HG02642 (cell line): ENCODE results near the gene TRIP13.
"Not testable (repeated sequence)": the region's sequence is repeated elsewhere in the genome, so short reads cannot be mapped to it uniquely, and the experiment has no call there.

Experiments used
- ATAC-seq: cut with Tn5 transposase; IDR thresholded peaks from one replicate; pipeline ENCODE4 v1.9.1; 2021; ENCODE audit warnings: mild to moderate bottlenecking; ENCODE audit not compliant: unreplicated experiment, poor library complexity

Gene TRIP13

DNA sequence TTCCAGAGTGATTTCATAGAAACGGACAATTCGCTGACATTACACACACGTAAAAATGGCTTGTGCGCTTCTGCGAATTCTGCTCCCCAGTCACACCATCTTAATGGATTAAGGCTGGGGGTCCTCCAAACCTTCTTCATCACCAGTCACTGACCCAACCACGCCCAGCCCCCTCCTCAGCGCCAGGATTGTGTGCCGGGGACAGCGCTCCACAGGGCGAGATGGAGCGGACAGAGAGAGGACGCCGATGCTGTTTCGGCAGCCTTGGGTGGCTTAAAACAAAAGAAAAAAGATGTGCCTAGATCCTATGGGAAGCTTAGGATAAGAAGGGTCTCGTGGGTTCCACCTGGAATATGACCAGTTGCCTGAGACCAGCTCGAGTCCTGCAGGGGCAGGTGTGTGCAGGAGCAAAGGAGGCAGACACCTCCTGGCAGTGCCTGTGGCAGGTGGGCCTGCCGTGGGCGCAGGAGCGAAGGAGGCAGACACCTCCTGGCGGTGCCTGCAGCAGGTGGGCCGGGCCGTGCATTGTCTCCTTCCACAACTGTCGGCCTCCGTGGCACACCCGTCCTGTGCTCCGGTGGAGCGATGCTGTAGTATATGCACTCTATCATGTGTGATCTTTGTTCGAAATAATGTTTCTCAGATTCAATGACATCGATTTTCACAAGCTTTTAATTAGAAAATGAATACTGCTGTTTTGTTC is 20.9 kb upstream of the TRIP13 start:
- ATAC-seq = no peak

DNA sequence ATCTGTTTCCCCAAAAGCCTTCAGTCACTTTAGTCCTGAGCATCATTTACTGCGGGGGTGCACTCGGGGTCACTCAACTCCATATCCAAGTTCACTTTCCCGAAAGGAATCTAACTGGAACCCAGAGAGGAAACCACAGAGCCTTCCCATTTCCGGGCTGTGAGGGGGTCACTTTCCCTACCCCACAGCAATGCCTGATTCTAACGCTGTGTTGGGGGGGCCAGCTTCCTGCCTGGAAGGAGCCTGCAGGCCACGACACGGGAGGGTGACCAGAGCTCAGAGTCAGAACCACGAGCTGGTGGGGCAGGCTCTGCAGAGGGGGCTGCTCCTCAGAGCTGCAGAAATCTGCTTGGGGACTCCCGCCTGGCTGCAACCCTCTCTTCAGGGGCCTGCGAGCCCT is 20.4 kb upstream of the TRIP13 start:
- ATAC-seq = no peak

DNA sequence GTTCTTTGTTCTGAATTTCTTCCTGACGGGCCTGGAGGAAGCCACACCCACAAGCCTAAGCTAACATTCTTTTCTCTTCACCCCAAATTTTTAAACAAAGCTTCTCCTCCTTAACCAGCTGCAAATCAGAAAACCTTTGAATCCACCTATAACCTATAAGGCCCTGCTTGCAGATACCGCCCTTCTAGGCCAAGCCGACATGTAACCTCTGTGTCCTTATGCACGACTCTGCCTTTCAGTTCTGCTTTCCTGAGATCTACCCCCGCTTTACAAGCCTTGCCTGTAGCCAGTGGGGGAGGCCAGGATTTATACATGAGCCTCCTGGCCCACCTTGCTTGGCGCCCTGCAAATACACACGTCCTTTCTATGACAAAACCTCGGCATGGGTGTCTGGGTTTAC is 19.4 kb upstream of the TRIP13 start:
- no peak for ATAC-seq

DNA sequence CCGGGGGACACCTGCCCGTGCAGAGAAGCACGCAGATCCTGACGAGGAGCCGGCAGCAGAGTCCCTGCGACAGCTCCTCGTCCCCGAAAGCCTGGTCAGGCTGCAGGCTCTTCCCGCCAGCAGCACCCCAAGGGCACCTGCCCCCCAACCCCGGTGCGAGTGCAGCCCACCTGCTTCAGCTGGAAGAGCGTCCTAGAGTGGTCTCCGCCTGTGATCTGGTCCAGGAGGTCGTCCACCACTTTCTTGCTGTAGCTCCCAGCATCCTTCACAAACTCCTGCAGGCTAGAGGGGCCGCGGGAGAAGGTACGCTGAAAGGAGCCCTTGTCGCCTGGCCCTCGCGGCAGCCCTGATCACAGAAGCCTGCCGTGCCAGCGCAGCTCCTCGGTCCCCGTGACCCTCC is 16.8 kb upstream of the TRIP13 start:
- ATAC-seq = no peak

DNA sequence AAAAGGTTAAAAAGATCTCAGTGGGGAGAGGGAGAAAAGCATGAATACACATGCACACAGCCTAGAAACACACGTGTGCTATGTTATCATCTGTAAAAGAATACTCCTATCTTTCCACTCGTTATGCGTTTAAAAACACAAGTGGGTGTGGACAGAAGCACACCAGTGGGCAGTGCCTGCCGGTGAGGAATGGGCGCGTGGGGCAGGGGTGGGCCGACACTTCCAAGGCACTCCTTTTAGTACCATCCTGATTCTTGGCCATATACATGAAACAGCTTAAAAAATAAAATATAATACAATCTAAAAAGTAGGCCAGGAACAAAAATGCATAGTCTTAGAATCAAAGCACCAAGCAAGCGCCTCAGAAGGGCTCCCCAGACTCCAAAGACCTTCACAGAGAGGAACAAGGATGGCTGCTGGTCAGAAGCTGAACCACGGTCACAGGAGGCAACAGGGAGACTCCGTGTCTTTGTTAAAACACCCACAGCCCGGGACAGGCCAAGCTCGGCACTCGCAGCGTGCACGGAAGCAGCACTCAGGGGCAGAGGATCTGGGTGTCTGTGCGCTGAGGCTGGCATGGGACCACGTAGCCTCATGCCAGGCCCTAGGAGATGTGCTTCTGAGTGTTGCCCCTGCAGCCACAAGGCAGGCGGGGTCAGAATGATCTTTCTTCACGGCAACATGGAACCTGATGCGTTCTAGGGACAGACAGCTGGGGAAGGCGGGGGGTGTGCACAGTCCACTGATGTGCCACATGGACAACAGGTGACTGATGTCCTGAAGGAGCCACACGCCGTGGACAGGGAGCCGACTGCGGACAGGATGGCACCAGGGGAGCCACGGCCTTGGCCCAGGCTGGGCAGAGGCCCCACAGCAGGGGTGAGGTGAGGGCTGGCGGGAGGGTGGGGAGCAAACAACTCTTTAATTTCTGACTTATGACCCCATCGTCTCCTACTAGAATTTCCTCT is 16.0 kb upstream of the TRIP13 start:
- no peak for ATAC-seq

DNA sequence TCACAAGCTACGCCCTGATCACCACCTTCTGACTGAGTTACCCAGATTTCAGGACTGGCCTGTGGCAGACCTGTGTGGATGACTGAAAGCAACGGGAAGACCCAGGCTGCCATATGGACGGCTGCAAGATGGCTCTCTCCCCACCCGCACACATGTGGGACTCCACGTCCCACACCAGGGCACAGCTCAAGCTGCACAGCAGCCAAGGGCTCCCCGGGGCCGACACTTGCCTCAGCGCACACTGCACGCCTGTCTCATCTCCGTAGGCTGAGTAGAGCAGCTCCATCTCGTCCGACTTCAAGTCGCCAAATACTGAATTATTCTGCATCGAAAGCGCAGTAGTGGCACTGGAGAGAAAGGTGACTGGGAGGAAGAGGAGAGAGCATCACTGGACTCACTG is 14.6 kb upstream of the TRIP13 start:
- ATAC-seq = no peak

DNA sequence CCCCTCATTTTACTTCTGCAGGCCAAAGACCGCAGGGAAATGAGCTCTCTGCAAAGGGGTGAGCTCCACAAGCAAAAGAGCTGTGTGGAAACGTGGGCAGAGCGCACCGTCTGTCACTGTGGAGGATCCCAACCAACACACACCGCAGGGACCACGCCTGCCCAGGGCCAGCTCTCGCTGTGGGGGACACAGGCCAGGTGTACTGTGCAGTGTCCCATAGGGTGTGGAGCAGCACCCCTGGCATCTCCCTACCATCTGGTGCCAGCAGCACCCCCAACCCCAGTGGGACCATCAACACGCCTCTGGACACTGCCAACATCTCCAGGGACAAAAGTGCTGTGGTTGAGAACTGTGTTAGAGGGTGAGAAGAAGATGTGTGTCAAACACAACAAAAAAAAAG is 14.0 kb upstream of the TRIP13 start:
- ATAC-seq = not testable (repeated sequence)

DNA sequence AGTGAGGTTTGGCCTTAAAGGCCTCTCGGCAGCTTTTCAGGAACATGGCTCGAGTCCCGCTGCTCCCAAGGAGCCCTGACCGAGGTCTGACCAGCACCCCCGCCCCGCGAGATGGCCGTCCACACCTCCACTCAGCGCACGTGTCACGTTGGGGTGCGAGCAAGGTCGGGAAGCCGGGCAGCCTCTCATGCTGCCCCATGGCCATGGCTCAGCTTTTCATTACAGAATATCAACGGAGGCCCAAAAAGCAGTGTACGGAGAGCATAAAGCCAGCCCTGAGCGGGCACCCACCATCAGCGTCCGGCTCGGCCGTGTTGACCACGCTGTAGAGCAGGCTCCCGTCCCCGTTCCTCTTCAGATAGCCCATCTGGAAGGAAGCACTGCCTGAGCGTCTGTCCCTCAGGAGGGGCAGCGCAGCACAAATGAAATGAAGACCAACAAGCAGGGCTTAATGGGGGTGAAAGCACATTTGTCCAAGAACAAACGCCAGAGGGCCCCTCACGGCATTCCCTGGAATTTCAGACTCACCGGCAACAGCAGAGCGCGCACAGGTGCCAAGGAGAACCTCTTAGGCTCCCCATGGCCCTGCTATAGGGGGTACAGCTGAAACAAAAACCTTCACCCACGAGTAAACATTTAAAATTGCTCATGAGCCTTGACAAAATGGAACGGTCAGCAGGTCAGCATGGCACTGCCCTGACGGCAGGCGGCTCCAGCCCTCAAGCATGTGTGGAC is 11.7 kb upstream of the TRIP13 start:
- no peak for ATAC-seq

DNA sequence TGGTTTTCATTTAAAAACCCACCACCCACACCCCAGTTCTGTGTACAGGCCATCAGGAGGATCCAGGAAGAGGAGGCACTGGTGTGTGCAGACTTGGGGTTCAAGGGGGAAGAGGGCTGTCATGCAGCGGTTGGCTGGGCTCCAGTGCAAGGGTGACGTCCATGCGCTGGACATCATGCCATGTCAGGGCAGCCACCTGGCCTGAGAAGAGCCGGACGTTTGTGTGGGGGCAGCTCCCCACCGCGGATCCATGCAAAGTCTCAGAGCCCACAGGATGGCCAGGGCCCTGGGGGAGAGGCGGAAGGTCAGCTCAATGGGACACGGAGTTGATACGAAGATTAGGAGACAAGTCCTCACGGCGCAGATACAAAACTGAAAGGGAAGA is 11.1 kb upstream of the TRIP13 start:
- no peak for ATAC-seq

DNA sequence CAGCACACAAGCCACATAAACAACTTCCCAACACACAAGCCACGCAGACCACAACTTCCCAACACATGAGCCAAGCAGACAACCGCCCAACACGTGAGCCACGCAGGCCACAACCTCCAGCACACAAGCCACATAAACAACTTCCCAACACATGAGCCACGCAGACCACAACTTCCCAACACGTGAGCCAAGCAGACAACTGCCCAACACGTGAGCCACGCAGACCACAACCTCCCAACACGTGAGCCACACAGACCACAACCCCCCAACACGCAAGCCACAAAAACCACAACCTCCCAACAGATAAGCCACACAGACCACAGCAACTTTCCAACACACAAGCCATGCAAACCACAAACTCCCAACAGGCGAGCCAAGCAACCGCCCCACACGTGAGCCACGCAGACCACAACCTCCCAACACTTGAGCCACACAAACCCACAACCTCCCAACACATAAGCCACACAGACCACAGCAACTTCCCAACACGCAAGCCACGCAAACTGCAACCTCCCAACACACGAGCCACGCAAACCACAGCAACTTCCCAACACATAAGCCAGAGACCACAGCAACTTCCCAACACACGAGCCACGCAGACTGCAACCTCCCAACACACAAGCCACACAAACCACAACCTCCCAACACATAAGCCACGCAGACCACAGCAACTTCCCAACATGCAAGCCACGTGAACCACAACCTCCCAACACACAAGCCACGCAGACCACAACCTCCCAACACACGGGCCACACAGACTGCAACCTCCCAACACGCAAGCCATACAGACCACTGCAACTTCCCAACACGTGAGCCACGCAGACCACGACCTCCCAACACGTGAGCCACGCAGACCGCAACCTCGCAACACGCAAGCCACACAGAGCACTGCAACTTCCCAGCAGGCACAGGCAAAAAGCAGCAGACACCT is 10.2 kb upstream of the TRIP13 start:
- ATAC-seq = no peak

DNA sequence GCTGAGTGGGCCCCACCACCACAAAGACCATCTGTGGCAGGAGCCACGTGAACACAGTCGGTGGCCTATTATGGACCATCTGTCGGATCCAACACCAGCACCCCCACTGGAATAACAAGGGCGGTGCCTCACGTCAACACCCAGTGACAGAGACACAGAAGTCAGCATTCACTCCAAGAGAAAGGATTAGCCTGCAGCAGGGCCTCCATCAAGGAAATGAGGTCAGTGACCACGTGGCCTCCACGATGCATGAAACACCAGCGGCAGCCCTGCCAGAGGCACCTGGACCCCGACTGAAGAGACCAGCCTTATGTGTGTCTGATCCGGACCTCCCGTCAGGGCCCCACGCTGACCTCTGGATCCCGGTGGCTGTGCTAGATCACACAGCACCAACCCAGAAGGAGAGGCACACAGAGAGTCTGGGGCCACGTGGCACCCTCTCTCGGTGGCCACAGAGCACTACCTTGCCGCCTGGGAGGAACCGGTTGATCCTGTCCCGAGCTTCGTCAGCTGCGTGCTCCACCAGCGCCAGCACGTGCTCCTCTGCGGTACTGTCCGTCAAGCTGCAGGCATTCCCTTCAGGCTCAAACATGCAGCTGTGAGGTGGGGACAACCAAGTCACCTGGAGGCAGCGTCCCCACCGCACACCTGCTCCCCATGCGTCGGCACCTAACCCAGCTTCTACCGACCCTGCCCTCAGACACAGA is 9.1 kb upstream of the TRIP13 start:
- ATAC-seq = no peak

DNA sequence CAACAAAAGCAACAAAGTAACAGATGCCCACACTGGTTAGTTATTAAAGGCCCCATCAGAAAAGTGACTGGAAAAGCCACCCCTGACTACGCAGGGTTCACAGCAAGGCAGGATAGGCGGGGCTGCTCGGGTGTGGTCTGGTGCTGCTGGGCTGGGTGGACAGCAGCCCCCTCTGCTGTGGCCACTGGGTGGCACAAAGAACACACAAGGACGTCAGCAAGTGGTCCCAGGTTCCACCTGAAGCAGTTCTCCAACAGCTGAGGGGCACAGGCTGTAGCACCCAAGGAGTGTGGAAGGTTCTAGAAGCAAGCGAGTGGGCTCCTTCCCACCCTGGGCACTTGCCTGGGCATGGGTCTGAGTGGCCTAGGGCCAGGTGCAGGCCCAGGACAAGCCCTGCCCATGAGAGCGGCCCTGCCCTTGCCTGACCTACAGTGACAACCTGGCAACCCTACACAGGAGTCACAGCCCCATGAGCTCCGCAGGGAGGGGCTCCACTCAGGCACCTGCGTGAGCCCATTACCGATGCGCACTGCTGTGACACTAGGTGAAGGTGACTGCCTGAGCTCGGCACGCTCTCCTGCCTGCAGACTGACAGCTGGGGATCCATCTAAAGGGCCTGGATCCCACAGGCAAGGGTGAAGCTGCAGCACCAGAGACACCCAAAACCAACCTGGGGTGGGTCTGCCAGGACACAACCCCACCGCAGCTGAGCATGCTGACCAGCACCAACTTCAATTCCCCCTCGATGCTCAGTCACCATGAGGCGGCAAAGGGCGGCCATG is 8.1 kb upstream of the TRIP13 start:
- no peak for ATAC-seq

DNA sequence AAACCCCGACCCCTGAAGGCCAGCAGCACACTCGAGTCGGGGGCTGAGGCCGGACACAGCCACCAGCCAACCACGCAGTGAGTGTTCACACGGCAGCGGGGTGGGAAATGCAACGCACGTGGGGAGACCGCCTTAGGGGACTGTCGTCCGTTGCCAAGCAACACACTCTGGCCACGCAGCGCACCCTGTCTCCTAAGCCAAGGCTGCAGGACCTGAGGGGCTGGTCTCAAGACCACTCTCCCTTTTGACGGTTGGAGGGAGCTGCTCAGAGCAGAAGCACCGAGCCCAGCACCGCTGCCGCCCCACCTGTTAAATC is 7.6 kb upstream of the TRIP13 start:
- no peak for ATAC-seq

DNA sequence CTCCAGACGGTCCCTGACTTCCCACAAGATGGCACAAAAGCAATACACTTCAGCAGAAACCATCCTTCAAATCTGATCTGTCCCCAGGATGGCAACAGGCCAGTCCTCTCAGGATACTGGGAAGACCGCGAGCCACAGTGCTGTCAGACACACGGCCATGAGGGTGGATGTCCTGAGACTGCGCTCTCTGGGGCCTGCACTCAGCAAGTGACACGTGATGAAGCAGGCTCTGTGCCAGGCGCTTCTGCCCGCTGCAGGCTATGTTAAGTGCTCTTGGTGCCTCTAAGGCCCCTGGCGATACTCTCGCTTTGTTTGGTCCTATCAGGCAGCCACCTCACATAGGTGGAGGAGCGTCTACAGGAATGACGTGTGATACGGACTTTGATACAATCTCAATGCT is 7.2 kb upstream of the TRIP13 start:
- no peak for ATAC-seq

DNA sequence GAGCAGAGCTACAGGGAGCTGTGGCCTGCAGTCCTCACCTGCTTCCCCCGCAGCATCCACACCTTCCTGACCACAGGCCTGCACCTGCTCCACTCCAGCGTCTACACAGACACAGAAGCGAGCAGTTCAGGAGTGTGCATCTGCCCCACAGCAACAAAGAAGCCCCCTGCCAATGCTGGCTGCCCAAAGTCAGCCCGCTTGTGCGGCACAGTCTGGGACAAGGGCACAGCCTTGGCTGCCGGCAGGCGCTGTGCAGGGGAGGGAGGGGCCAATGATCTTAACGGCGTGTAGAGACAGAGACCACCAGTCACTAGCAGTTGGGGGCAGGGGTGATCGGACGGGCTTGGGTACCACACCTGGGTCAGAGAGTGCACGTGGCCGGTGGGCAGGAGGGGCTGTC is 6.6 kb upstream of the TRIP13 start:
- no peak for ATAC-seq

DNA sequence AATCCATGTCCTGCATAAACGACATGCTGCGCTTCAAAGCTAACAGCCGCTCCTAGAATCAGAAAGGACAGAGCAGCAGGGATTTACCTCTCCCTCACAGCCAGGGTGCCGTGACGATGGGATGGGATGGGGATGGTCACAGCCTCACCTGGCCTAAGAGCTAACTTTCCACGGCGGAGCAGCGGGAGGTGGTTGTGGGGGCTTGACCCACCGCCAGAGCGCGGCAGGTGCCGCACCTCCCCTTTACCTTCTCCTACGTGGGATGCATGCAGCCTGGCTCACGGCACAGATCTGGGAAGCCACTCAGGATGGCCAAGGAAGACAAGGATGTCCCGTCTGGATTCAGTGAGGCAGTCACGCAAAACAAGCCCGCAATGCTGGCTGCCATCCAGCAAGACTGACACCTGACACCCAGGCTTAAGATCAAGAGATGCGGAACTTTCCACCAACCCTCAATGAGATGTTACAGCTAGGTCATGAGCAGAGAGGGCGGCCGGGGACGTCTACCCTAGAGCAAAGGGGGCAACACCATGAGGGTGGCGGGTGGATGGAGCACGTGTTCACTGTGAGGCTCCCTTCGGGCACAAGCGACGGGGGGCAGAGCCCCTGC is 5.9 kb upstream of the TRIP13 start:
- ATAC-seq = no peak

DNA sequence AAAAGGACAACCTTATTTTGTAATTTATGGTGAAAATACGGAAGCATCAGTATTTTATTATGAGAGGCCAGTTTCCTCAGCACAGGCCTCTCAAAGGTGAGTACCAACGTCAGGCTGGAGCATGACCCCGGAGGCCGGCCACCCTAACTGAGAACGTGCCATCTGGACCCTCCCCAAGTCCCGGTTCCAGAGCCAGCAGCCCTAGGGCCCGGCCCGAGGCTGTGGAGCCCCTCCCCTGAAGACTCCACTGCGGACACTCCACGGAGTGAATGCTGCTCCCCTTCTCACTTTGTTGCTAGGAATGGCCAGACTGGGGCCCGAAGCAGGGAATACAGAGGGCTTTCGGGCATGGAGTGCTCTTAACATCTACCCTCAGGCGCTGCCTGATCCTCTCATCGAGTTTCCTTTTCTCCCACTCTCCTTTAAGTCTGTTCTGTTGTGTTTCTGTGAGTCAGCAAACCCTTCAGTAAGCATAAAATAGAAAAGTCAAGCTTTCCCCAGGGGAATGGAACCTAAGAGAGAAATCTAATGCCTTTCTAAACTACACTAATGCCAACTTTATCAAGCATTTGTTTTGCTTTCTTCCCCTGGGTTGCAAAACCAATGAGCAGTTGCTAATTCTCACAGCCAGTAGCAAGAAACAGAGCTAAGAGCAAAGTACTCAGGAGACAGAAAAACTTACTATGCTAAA is 4.6 kb upstream of the TRIP13 start:
- no peak for ATAC-seq

DNA sequence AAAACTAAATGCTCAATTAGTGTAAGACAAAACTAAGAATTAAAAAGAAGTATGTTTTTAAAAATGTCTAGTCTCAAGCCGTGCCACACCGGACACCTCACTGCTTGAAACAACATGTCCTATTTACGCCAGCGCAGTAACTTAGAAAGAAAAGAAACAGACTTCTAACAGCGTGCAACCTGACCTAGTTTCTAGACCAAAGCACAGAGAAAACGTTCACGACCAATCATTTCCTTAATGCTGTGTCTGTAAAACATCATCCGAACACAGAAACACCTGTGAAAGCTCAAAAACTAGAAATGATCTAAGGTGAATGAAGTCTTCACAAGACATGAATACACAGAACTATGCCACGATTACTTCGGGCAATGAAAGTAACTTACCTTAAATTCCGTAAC is 4.0 kb upstream of the TRIP13 start:
- ATAC-seq = no peak
